Heart left ventricle (tissue), 16 donors: Measurements from ENCODE around the gene TCP1. TPM values are rescaled to one million over a fixed set of nuclear protein-coding genes. Genes with fewer than 3 reads are reported as not detected.

ENCODE experiments used
- ATAC-seq, 4 donors: fragments of 200-7000 bp; cut with Tn5 transposase; one replicate each; pipeline ENCODE4 v1.9.1; 2020 to 2022; ENCODE audit warnings: moderate library complexity in 4 of 4, mild to moderate bottlenecking in 3 of 4, moderate number of reproducible peaks in 1 of 4
- DNase-seq, 5 donors: peaks; one replicate each; pipeline ENCODE4 v3.0.0-alpha.2; 2020
- H3K27ac ChIP-seq, 12 donors: fragments of 200-600 bp; sonication (generic) in 4 of 12; one replicate each; pipeline versions ENCODE4 v1.5.0 to v1.8.0; 2016 to 2022; ENCODE audit warnings: mild to moderate bottlenecking in 2 of 12
- H3K27me3 ChIP-seq, 9 donors: fragments of 200-600 bp; sonication (generic) in 2 of 9; one replicate each; pipeline versions ENCODE4 v1.5.1 to v1.8.0; 2016 to 2022; ENCODE audit warnings: mild to moderate bottlenecking in 3 of 9
- H3K36me3 ChIP-seq, 9 donors: fragments of 200-600 bp; sonication (generic) in 2 of 9; one replicate each; pipeline versions ENCODE4 v1.5.0 to v1.8.0; 2018 to 2022; ENCODE audit warnings: mild to moderate bottlenecking in 2 of 9
- H3K4me1 ChIP-seq, 12 donors: fragments of 200-600 bp; sonication (generic) in 4 of 12; one replicate each; pipeline versions ENCODE4 v1.5.0 to v1.8.0; 2016 to 2022; ENCODE audit warnings: mild to moderate bottlenecking in 3 of 12
- H3K4me3 ChIP-seq, 12 donors: fragments of 200-600 bp; sonication (generic) in 4 of 12; one replicate each; pipeline versions ENCODE4 v1.5.0 to v1.8.0; 2017 to 2022; ENCODE audit warnings: mild to moderate bottlenecking in 9 of 12, moderate library complexity in 4 of 12
- H3K9me3 ChIP-seq, 12 donors: fragments of 200-600 bp; sonication (generic) in 4 of 12; one replicate each; pipeline versions ENCODE4 v1.5.0 to v1.8.0; 2016 to 2022; ENCODE audit warnings: mild to moderate bottlenecking in 1 of 12
- POLR2A ChIP-seq, 2 donors: fragments of 450-650 bp; IDR thresholded peaks; one replicate each; pipeline ENCODE4 v1.6.1; 2017; ENCODE audit warnings: antibody characterized with exemption in 2 of 2, mild to moderate bottlenecking in 2 of 2, moderate library complexity in 2 of 2
- WGBS, 4 donors: extraction: QIAGEN DNeasy Blood & Tissue Kit in 2 of 4; methylation state at CpG; one replicate each; pipeline versions ENCODE4 v1.1.5 to v1.1.7; 2013 to 2018; 5-methylcytosine and 5-hydroxymethylcytosine counted together
- intact Hi-C, 10 donors: fragments of 100-400 bp; cut with DNase I; formaldehyde crosslinking; loops; one replicate each; pipeline versions ENCODE4 v1.11.1 to v1.14.2; 2022
- polyA plus RNA-seq, 2 donors: library from polyadenylated mRNA; stranded (reverse); fragments of 200-250 nt; gene quantifications; one replicate each; pipeline ENCODE4 v1.2.3, GENCODE V29; 2013
- total RNA-seq, 9 donors: library from RNA; depleted of rRNA in 2 of 9; stranded (reverse); fragments of >200 nt in 2 of 9; fragmentation: NEBNext Ultra II Directional in 3 of 9; extraction: Animal tissue kit (Norgen Biotek cat#: 25700) in 3 of 9; gene quantifications; one replicate each; pipeline versions ENCODE4 v1.1.0 to v1.2.4, GENCODE V29; 2016 to 2023
- TF ChIP-seq, protein P1 (sequence below), 12 donors: fragments of 200-600 bp; sonication (generic) in 4 of 12; IDR thresholded peaks; one replicate each; pipeline versions ENCODE4 v1.5.0 to v1.8.0; 2018 to 2022; ENCODE audit warnings: antibody characterized with exemption in 12 of 12, mild to moderate bottlenecking in 5 of 12
- donor health status: ischemic (EF 13 %, LVEDD 7.1; RV severe dilation, severe dysfunction).
- donor health status: healthy with polysubstance abuse.
- donor health status: DM: no; HTN: yes; CAD: no.
- donor health status: DM: no; HTN: no; CAD: no.
- donor health status: ischemic (EF 25% LVEDD 6.9; RV normal size, moderate dysfunction).
- donor health status: ischemic (EF 25% LVEDD 5.7; RV mildly dilated, moderate dysfunction).
- donor health status: healthy.
- donor health status: DM: yes; HTN: yes; CAD: no.
- donor health status: ischemic (EF 35%, LVEDD 5.7; RV mildly dilated, moderate dysfunction).
- donor health status: nonischemic (EF 11% LVEDD 7.7; RV severe dilation, severe dysfunction).
- donor health status: DM: yes; HTN: yes; CAD: no.
- donor health status: PGD.
- donor health status: ischemic (EF 29% LVEDD 5.4; RV normal size, mild dysfunction).
- donor health status: nonischemic (EF 23%, LVEDD 6.1; RV moderate dilation, normal function).

Gene TCP1
- total and polyA plus RNA-seq, 11 donors: 89.2 to 241 (median 142) TPM

DNA sequence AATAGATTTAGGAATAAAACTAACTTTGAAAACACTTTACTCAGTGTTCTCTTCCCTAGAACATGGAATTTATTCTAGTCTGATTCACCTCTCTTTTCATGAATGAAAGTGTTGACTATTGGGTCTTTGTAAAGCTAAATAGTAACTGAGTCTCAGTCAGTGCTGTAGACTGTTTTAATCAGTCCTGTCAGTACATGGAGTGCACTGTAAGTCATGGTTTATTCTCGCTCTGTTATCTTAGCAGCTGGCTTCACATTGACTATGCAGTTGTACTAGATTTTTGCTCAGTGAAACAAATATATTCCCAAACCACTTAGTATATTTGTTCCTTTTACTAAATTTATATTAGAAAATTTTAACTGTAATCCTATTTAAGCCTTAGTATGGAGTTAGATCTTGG lies 42.6 kb downstream of the TCP1 start:
- peaks cover 0 to 21% (median 5%) of the 10 kb centered on the region in 12 donors for H3K4me1 ChIP-seq
- peak; percentile 89 to 94 (median 94) for ATAC-seq
- intact Hi-C loops: no loop called here

GRCh38 chr6:159745081-159745480 lies 44.3 kb downstream of the TCP1 start:
- no peak for ATAC-seq
- H3K27me3 ChIP-seq: no peaks in the 10 kb centered on the region
- no peaks in the 10 kb centered on the region for H3K9me3 ChIP-seq
- intact Hi-C loops: no loop called here
- DNase-seq: no peak
- peak overlapping the region in 1 of 12 donors; percentile 13 for H3K27ac ChIP-seq
- H3K4me1 ChIP-seq: peaks cover 0 to 21% (median 5%) of the 10 kb centered on the region in 12 donors
- peaks cover 0 to 100% (median 100%) of the 10 kb centered on the region in 9 donors for H3K36me3 ChIP-seq
- H3K4me3 ChIP-seq: no peak overlapping the region
- 74 to 78% (median 76%) methylated on average over 7 of the region's 7 CpGs for WGBS, 4 donors
- TF ChIP-seq, protein P1, sequence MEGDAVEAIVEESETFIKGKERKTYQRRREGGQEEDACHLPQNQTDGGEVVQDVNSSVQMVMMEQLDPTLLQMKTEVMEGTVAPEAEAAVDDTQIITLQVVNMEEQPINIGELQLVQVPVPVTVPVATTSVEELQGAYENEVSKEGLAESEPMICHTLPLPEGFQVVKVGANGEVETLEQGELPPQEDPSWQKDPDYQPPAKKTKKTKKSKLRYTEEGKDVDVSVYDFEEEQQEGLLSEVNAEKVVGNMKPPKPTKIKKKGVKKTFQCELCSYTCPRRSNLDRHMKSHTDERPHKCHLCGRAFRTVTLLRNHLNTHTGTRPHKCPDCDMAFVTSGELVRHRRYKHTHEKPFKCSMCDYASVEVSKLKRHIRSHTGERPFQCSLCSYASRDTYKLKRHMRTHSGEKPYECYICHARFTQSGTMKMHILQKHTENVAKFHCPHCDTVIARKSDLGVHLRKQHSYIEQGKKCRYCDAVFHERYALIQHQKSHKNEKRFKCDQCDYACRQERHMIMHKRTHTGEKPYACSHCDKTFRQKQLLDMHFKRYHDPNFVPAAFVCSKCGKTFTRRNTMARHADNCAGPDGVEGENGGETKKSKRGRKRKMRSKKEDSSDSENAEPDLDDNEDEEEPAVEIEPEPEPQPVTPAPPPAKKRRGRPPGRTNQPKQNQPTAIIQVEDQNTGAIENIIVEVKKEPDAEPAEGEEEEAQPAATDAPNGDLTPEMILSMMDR (IDR thresholded peaks at IDR 0.05): no peak
- TF ChIP-seq POLR2A (IDR thresholded peaks at IDR 0.05): no peak

More for the DNA sequence above, 42.6 kb downstream of the TCP1 start:
- H3K36me3 ChIP-seq: peaks cover 0 to 100% (median 97%) of the 10 kb centered on the region in 9 donors
- WGBS, 4 donors: 41 to 61% (median 57%) methylated on average over 1 of the region's 1 CpG
- no peak for TF ChIP-seq POLR2A (IDR thresholded peaks at IDR 0.05)
- TF ChIP-seq, protein P1 (IDR thresholded peaks at IDR 0.05): no peak
- H3K27ac ChIP-seq: peak overlapping the region in 3 of 12 donors; percentile 22 to 50 (median 42)
- DNase-seq: no peak
- no peaks in the 10 kb centered on the region for H3K27me3 ChIP-seq
- H3K9me3 ChIP-seq: no peaks in the 10 kb centered on the region
- H3K4me3 ChIP-seq: no peak overlapping the region

DNA sequence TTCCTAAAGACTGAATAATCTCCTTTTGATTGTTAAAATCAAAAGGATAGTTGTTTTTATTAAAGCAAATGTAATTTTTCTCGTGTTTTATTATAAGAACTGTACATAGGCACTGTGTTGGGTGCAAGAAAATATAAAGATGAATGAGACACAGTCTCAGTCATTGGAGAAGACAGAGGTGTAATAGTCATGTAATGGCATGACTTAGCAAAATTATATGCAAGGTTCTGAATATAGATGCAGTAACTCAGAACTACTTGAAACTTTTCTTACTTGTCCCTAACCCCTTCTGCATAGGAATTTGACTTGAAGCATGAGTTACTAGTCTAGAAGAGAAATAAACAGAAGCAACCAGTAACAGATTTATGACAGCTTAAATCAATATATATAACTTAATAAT lies 47.2 kb downstream of the TCP1 start:
- Histone ChIP-seq H3K36me3 (peaks cover 0 to 100% (median 98%) of the 10 kb centered on the region in 9 donors), H3K27ac (no peak overlapping the region)

GRCh38 chr6:159739341-159739740 lies 50.1 kb downstream of the TCP1 start:
- DNase-seq: no peak
- peaks cover 0 to 78% (median 75%) of the 10 kb centered on the region in 9 donors for H3K36me3 ChIP-seq
- intact Hi-C loops: no loop called here

More for the DNA sequence above, 47.2 kb downstream of the TCP1 start:
- Histone ChIP-seq H3K4me1 (peaks cover 0 to 46% (median 7%) of the 10 kb centered on the region in 12 donors), H3K4me3 (no peak overlapping the region), H3K9me3 (no peaks in the 10 kb centered on the region), H3K27me3 (no peaks in the 10 kb centered on the region)
- TF ChIP-seq POLR2A (IDR thresholded peaks at IDR 0.05): no peak
- TF ChIP-seq, protein P1 (IDR thresholded peaks at IDR 0.05): no peak
- ATAC-seq (no peak), DNase-seq (no peak)
- intact Hi-C loops: no loop called here
- 77 to 89% (median 84%) methylated on average over 1 of the region's 1 CpG for WGBS, 4 donors

More at GRCh38 chr6:159739341-159739740, 50.1 kb downstream of the TCP1 start:
- H3K9me3 ChIP-seq: no peaks in the 10 kb centered on the region
- H3K4me1 ChIP-seq: peaks cover 0 to 51% (median 19%) of the 10 kb centered on the region in 12 donors
- no peak for ATAC-seq
- peak overlapping the region in 1 of 12 donors; percentile 23 for H3K27ac ChIP-seq
- TF ChIP-seq, protein P1 (IDR thresholded peaks at IDR 0.05): no peak
- TF ChIP-seq POLR2A (IDR thresholded peaks at IDR 0.05): no peak
- H3K4me3 ChIP-seq: no peak overlapping the region
- 59 to 67% (median 62%) methylated on average over 3 of the region's 3 CpGs for WGBS, 4 donors
- H3K27me3 ChIP-seq: no peaks in the 10 kb centered on the region
